ENCODE measurements around the gene SND1.

The SND1 gene

GRCh38 chr7:127946847-127947246, 294.9 kb downstream of the SND1 start:
- ChIA-PET POLR2A (no interaction called here), CTCF (interaction anchor here (0.8 kb wide), 1 partner anchor 8 kb away, joined by 3 read pairs; no protein-coding TSS in a partner anchor)
- TF ChIP-seq HDGF (IDR thresholded peaks at IDR 0.05; ENCODE audit: borderline replicate concordance), result no peak
- no peak for DNase-seq (ENCODE audit: extremely low spot score)

- CTCF ChIA-PET, result interaction anchor here (0.6 kb wide), 1 partner anchor 34 kb away, joined by 4 read pairs; no protein-coding TSS in a partner anchor
- POLR2A ChIA-PET, result interaction anchor here (1.3 kb wide), 1 partner anchor 15 kb away, joined by 4 read pairs; no protein-coding TSS in a partner anchor
- DNase-seq (ENCODE audit: extremely low spot score), result no peak
- TF ChIP-seq LEF1 (IDR thresholded peaks at IDR 0.05; ENCODE audit: borderline replicate concordance) (no peak), FOXM1 (IDR thresholded peaks at IDR 0.05; ENCODE audit: borderline replicate concordance) (no peak), CTBP1 (IDR thresholded peaks at IDR 0.05; ENCODE audit: borderline replicate concordance) (no peak), TARDBP (IDR thresholded peaks at IDR 0.05) (no peak), PKNOX1 (IDR thresholded peaks at IDR 0.05) (no peak), NFRKB (IDR thresholded peaks at IDR 0.05) (no peak), BHLHE40 (IDR thresholded peaks at IDR 0.05; ENCODE audit: borderline replicate concordance) (no peak), FOXA1 (IDR thresholded peaks at IDR 0.05) (no peak), L3MBTL2 (conservative IDR thresholded peaks at IDR 0.05) (no peak), HDGF (IDR thresholded peaks at IDR 0.05; ENCODE audit: borderline replicate concordance) (no peak), ZNF384 (IDR thresholded peaks at IDR 0.05) (no peak), ELF4 (IDR thresholded peaks at IDR 0.05) (no peak), SP1 (IDR thresholded peaks at IDR 0.05) (no peak), FOXK2 (IDR thresholded peaks at IDR 0.05) (no peak), ARNT (IDR thresholded peaks at IDR 0.05) (no peak), SUZ12 (IDR thresholded peaks at IDR 0.05) (no peak)
These were observed 296.3 kb downstream of the SND1 start for GRCh38 chr7:127948312-127948711.

GRCh38 chr7:127948930-127949329, 296.9 kb downstream of the SND1 start:
- ChIA-PET CTCF (no interaction called here), POLR2A (interaction anchor here (1.3 kb wide), 1 partner anchor 15 kb away, joined by 4 read pairs; no protein-coding TSS in a partner anchor)
- no peak for DNase-seq (ENCODE audit: extremely low spot score)
- TF ChIP-seq SUZ12 (IDR thresholded peaks at IDR 0.05), result no peak
- TF ChIP-seq HDGF (IDR thresholded peaks at IDR 0.05; ENCODE audit: borderline replicate concordance), result no peak
- no peak for TF ChIP-seq TARDBP (IDR thresholded peaks at IDR 0.05)
- TF ChIP-seq LEF1 (IDR thresholded peaks at IDR 0.05; ENCODE audit: borderline replicate concordance), result no peak
- TF ChIP-seq FOXK2 (IDR thresholded peaks at IDR 0.05), result no peak

GRCh38 chr7:127949769-127950222, 297.8 kb downstream of the SND1 start:
- no peak for DNase-seq (ENCODE audit: extremely low spot score)
- TF ChIP-seq FOXA1 (IDR thresholded peaks at IDR 0.05) (no peak), NFRKB (IDR thresholded peaks at IDR 0.05) (no peak), SUZ12 (IDR thresholded peaks at IDR 0.05) (no peak), FOXK2 (IDR thresholded peaks at IDR 0.05) (no peak), ARNT (IDR thresholded peaks at IDR 0.05) (no peak), PKNOX1 (IDR thresholded peaks at IDR 0.05) (no peak), ELF4 (IDR thresholded peaks at IDR 0.05) (no peak), HDGF (IDR thresholded peaks at IDR 0.05; ENCODE audit: borderline replicate concordance) (no peak), FOXM1 (IDR thresholded peaks at IDR 0.05; ENCODE audit: borderline replicate concordance) (no peak), ZNF384 (IDR thresholded peaks at IDR 0.05) (no peak), BHLHE40 (IDR thresholded peaks at IDR 0.05; ENCODE audit: borderline replicate concordance) (no peak), LEF1 (IDR thresholded peaks at IDR 0.05; ENCODE audit: borderline replicate concordance) (no peak), TARDBP (IDR thresholded peaks at IDR 0.05) (no peak)
- ChIA-PET CTCF (no interaction called here), POLR2A (no interaction called here)

- DNase-seq (ENCODE audit: extremely low spot score), result no peak
- POLR2A ChIA-PET, result no interaction called here
- TF ChIP-seq LEF1 (IDR thresholded peaks at IDR 0.05; ENCODE audit: borderline replicate concordance) (no peak), BHLHE40 (IDR thresholded peaks at IDR 0.05; ENCODE audit: borderline replicate concordance) (no peak), ELF4 (IDR thresholded peaks at IDR 0.05) (no peak), SP1 (IDR thresholded peaks at IDR 0.05) (no peak), SUZ12 (IDR thresholded peaks at IDR 0.05) (no peak), FOXA1 (IDR thresholded peaks at IDR 0.05) (no peak), CTBP1 (IDR thresholded peaks at IDR 0.05; ENCODE audit: borderline replicate concordance) (no peak), FOXM1 (IDR thresholded peaks at IDR 0.05; ENCODE audit: borderline replicate concordance) (no peak), NFRKB (IDR thresholded peaks at IDR 0.05) (no peak), L3MBTL2 (conservative IDR thresholded peaks at IDR 0.05) (no peak), ZNF384 (IDR thresholded peaks at IDR 0.05) (no peak), HDGF (IDR thresholded peaks at IDR 0.05; ENCODE audit: borderline replicate concordance) (no peak), ARNT (IDR thresholded peaks at IDR 0.05) (no peak)
- CTCF ChIA-PET, result no interaction called here
These were observed 298.4 kb downstream of the SND1 start for GRCh38 chr7:127950233-127950935.

GRCh38 chr7:127953423-127954356, 301.7 kb downstream of the SND1 start:
- no peak for DNase-seq (ENCODE audit: extremely low spot score)
- CTCF ChIA-PET, result interaction anchor here (0.6 kb wide), 1 partner anchor 232 kb away, joined by 4 read pairs; no protein-coding TSS in a partner anchor
- TF ChIP-seq ZNF384 (IDR thresholded peaks at IDR 0.05) (no peak), PKNOX1 (IDR thresholded peaks at IDR 0.05) (no peak), FOXA1 (IDR thresholded peaks at IDR 0.05) (no peak), SUZ12 (IDR thresholded peaks at IDR 0.05) (no peak), CTBP1 (IDR thresholded peaks at IDR 0.05; ENCODE audit: borderline replicate concordance) (no peak)
- POLR2A ChIA-PET, result no interaction called here
